ENCODE data around the gene SCYGR8. TPM values are rescaled to one million over a fixed set of nuclear protein-coding genes. Genes with fewer than 3 reads are reported as not detected.

SCYGR8 gene, protein sequence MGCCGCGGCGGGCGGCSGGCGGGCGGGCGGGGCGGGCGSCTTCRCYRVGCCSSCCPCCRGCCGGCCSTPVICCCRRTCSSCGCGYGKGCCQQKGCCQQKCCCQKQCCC
- total RNA-seq, result 1 to 10 TPM in 3 of 4 donors, not detected in 1; 2.3 to 9.8 (median 6.3) TPM

DNA sequence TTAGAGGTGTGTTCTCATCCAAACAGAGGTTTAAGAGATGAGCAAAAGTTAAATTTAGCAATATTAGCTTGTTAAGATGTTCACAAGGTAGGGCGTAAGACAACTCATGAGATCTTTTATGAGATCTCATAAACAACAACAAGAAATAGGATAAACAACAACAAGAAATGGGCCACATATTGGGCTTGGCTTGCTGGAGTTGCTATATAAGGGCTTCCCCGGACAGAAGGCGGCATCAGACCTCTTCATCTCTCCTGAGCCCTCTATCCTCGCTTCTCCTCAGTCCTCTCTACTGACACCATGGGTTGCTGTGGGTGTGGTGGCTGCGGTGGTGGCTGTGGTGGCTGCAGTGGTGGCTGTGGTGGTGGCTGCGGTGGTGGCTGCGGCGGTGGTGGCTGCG, at the start of gene SCYGR8:
Gene SCYGR8 (plus strand): TSS at position 301 of the 400 bp plus-strand sequence. CDS start 0 bp downstream, at position 301.
- WGBS, result 92% methylated on average over 4 of the region's 9 CpGs
- H3K36me3 ChIP-seq, result no peaks in the 10 kb centered on the region
- no peak for DNase-seq (ENCODE audit: low spot score in 2 of 2)
- no peaks in the 10 kb centered on the region for H3K4me1 ChIP-seq
- H3K27ac ChIP-seq, result no peak within 1 kb of the TSS
- no peak within 1 kb of the TSS for H3K4me3 ChIP-seq
- TF ChIP-seq, protein P1, sequence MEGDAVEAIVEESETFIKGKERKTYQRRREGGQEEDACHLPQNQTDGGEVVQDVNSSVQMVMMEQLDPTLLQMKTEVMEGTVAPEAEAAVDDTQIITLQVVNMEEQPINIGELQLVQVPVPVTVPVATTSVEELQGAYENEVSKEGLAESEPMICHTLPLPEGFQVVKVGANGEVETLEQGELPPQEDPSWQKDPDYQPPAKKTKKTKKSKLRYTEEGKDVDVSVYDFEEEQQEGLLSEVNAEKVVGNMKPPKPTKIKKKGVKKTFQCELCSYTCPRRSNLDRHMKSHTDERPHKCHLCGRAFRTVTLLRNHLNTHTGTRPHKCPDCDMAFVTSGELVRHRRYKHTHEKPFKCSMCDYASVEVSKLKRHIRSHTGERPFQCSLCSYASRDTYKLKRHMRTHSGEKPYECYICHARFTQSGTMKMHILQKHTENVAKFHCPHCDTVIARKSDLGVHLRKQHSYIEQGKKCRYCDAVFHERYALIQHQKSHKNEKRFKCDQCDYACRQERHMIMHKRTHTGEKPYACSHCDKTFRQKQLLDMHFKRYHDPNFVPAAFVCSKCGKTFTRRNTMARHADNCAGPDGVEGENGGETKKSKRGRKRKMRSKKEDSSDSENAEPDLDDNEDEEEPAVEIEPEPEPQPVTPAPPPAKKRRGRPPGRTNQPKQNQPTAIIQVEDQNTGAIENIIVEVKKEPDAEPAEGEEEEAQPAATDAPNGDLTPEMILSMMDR (IDR thresholded peaks at IDR 0.05), result no peak
- TF ChIP-seq POLR2AphosphoS5 (IDR thresholded peaks at IDR 0.05) (no peak), POLR2A (IDR thresholded peaks at IDR 0.05) (no peak), EP300 (IDR thresholded peaks at IDR 0.05) (no peak)
- H3K27me3 ChIP-seq, result no peaks in the 10 kb centered on the region
- H3K9me3 ChIP-seq, result no peaks in the 10 kb centered on the region

DNA sequence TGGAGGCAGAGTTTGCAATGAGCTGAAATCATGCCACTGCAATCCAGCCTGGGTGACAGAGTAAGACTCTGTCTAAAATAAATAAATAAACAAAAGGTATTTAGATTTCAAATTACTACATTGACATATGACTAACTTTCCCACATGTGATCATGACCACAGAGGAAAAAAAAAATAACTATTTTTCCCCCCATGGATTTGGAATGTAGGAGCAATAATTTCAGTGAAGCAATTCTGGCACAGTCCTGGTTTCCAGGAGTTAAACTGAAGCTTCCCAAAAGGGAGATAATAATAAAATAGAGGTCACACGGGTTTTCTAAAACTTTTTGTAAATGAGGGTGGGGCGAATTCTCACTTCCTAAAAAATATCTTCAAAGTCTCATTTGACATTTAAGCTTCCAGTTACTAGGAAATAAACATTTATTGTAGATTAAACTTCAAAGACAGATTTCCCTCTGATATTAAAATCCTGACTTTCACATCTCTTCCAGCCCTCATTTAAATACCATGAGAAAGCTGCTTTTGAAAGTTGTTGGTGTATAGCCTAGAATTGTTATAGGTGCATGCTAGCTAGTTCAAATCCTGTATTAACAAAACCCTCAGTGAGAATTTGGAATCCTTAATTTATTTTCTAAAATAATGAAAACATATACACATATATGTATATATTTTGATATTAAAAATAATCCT, 48.6 kb upstream of the SCYGR8 start:
- Histone ChIP-seq H3K27ac (no peak overlapping the region), H3K4me3 (no peak overlapping the region), H3K4me1 (no peaks in the 10 kb centered on the region), H3K9me3 (no peaks in the 10 kb centered on the region), H3K27me3 (no peaks in the 10 kb centered on the region), H3K36me3 (no peaks in the 10 kb centered on the region)
- TF ChIP-seq, protein P1 (IDR thresholded peaks at IDR 0.05), result no peak
- TF ChIP-seq POLR2AphosphoS5 (IDR thresholded peaks at IDR 0.05) (no peak), POLR2A (IDR thresholded peaks at IDR 0.05) (no peak), EP300 (IDR thresholded peaks at IDR 0.05) (no peak)
- 28% methylated on average over 2 of the region's 2 CpGs for WGBS
- no peak for DNase-seq (ENCODE audit: low spot score in 2 of 2)

DNA sequence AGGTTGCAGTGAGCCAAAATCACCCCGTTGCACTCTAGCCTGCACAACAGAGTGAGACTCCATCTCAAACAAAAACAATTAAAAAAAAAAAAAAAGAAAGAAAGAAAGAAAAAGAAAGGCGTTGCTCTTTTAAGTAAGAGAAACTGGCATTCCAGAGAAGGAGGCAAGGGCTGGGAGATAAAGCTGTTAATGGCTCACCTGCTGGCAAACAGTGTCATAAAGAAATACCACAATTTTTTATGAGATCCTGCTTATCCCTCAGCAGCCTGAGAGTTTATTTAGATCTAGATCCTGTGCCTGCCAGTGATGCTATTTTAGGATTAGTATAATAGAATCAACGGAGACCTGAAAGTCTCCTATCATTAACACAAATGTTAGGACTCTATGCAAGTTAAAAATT, 44.1 kb upstream of the SCYGR8 start:
- Histone ChIP-seq H3K27me3 (no peaks in the 10 kb centered on the region), H3K4me3 (no peak overlapping the region), H3K9me3 (no peaks in the 10 kb centered on the region), H3K36me3 (no peaks in the 10 kb centered on the region), H3K27ac (no peak overlapping the region), H3K4me1 (peaks cover 14% of the 10 kb centered on the region)
- 82% methylated on average over 3 of the region's 3 CpGs for WGBS
- DNase-seq (ENCODE audit: low spot score in 2 of 2), result no peak
- TF ChIP-seq POLR2A (IDR thresholded peaks at IDR 0.05), result no peak

DNA sequence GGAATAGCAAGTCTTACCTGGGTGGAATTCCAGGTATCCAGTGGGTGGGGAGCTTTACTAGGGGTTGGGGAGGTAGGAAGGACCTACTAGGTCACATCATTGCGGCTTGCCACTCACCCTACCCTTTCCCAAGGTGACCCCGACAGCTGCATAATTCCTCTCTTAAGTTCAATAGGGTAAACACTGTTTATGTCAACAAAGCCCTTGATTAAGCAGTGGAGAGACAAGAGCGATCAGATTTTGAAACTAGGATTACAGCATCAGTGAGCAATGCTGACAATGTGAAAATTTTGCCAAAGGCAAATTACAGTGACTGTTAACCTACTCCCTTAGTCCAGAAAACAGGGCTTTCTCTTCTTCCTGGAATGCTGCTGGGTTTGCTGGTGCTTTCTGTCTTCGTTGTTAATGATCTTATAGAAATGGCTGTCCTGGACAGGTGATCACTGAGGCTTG, 42.4 kb upstream of the SCYGR8 start:
- DNase-seq (ENCODE audit: low spot score in 2 of 2), result no peak
- H3K36me3 ChIP-seq, result no peaks in the 10 kb centered on the region
- TF ChIP-seq EP300 (IDR thresholded peaks at IDR 0.05), result no peak
- TF ChIP-seq, protein P1 (IDR thresholded peaks at IDR 0.05), result no peak
- TF ChIP-seq POLR2AphosphoS5 (IDR thresholded peaks at IDR 0.05), result no peak
- no peak for TF ChIP-seq POLR2A (IDR thresholded peaks at IDR 0.05)
- no peak overlapping the region for H3K27ac ChIP-seq
- H3K4me3 ChIP-seq, result no peak overlapping the region
- no peaks in the 10 kb centered on the region for H3K27me3 ChIP-seq
- 50% methylated on average over 4 of the region's 4 CpGs for WGBS
- peaks cover 14% of the 10 kb centered on the region for H3K4me1 ChIP-seq
- no peaks in the 10 kb centered on the region for H3K9me3 ChIP-seq

DNA sequence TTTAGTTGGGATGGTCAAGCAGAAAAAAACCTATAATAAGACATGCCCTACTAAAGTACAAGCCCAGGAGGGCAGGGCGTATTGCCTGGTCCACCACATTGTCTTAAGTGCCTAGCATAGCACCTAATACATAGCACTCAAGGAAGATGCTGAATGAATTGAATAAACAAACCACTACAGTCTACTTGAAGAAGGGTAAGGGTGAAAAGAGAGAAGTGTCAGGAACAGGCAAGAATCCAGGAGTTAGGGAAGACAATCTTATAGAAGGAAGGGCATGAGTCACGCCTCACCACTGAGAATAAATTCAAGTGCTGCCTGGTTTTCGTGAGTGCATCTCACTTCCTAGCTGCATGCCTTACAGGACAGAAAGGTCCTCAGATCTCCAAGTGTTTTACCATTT, 41.7 kb upstream of the SCYGR8 start:
- Histone ChIP-seq H3K4me3 (no peak overlapping the region), H3K36me3 (no peaks in the 10 kb centered on the region), H3K27ac (no peak overlapping the region), H3K9me3 (no peaks in the 10 kb centered on the region), H3K4me1 (peaks cover 14% of the 10 kb centered on the region), H3K27me3 (no peaks in the 10 kb centered on the region)
- DNase-seq (ENCODE audit: low spot score in 2 of 2), result no peak
- TF ChIP-seq POLR2AphosphoS5 (IDR thresholded peaks at IDR 0.05) (no peak), EP300 (IDR thresholded peaks at IDR 0.05) (no peak), POLR2A (IDR thresholded peaks at IDR 0.05) (no peak)
- TF ChIP-seq, protein P1 (IDR thresholded peaks at IDR 0.05), result no peak
- WGBS, result 56% methylated on average over 3 of the region's 3 CpGs

All from suprapubic skin (tissue), 4 donors.